Measurements from ENCODE around the gene CDK10.
"Not testable (repeated sequence)": the region's sequence is repeated elsewhere in the genome, so short reads cannot be mapped to it uniquely, and the experiment has no call there.

Gene CDK10

GRCh38 chr16:89668790-89669158 lies 17.7 kb upstream of the CDK10 start:
- DNase-seq (ENCODE audit: low spot score): no peak

- DNase-seq (ENCODE audit: low spot score): no peak
Measured at GRCh38 chr16:89669755-89670154, 16.7 kb upstream of the CDK10 start.

- no peak for DNase-seq (ENCODE audit: low spot score)
Measured at GRCh38 chr16:89670496-89671431, 15.7 kb upstream of the CDK10 start.

GRCh38 chr16:89671565-89671964 lies 14.9 kb upstream of the CDK10 start:
- DNase-seq (ENCODE audit: low spot score): not testable (repeated sequence)

GRCh38 chr16:89672177-89672941 lies 14.1 kb upstream of the CDK10 start:
- DNase-seq (ENCODE audit: low spot score): no peak

GRCh38 chr16:89678258-89678657 lies 8.2 kb upstream of the CDK10 start:
- no peak for DNase-seq (ENCODE audit: low spot score)

- no peak for DNase-seq (ENCODE audit: low spot score)
Measured at GRCh38 chr16:89685916-89686315, 573 bp upstream of the CDK10 start.

GRCh38 chr16:89687092-89687940 lies 827 bp downstream of the CDK10 start:
- DNase-seq (ENCODE audit: low spot score): no peak

GRCh38 chr16:89688395-89688794 lies 1.9 kb downstream of the CDK10 start:
- DNase-seq (ENCODE audit: low spot score): no peak

- DNase-seq (ENCODE audit: low spot score): no peak
Measured at GRCh38 chr16:89689142-89689541, 2.7 kb downstream of the CDK10 start.

GRCh38 chr16:89689621-89690020 lies 3.1 kb downstream of the CDK10 start:
- DNase-seq (ENCODE audit: low spot score): not testable (repeated sequence)

GRCh38 chr16:89690392-89690901 lies 4.0 kb downstream of the CDK10 start:
- no peak for DNase-seq (ENCODE audit: low spot score)

GRCh38 chr16:89691231-89691985 lies 4.9 kb downstream of the CDK10 start:
- DNase-seq (ENCODE audit: low spot score): no peak

- no peak for DNase-seq (ENCODE audit: low spot score)
Measured at GRCh38 chr16:89691986-89692569, 5.6 kb downstream of the CDK10 start.

GRCh38 chr16:89693289-89693731 lies 6.8 kb downstream of the CDK10 start:
- no peak for DNase-seq (ENCODE audit: low spot score)

- no peak for DNase-seq (ENCODE audit: low spot score)
Measured at GRCh38 chr16:89693931-89694783, 7.7 kb downstream of the CDK10 start.

- DNase-seq (ENCODE audit: low spot score): not testable (repeated sequence)
Measured at GRCh38 chr16:89694784-89695085, 8.2 kb downstream of the CDK10 start.

- DNase-seq (ENCODE audit: low spot score): no peak
Measured at GRCh38 chr16:89695086-89695874, 8.8 kb downstream of the CDK10 start.
